GM12878 (cell line): ENCODE measurements around the gene SVOP. TPM values are rescaled to one million over a fixed set of nuclear protein-coding genes. Genes with fewer than 3 reads are reported as not detected.

Experiments used
- ATAC-seq: fragments of 200-7000 bp; cut with Tn5 transposase; 3 replicates; pipeline ENCODE4 v1.9.1; 2020; ENCODE audit warnings: mild to moderate bottlenecking, moderate library complexity
- BruUV-seq: library from RNA; stranded (reverse); fragments of 400-500 nt; replicated peaks from 2 replicates; lab custom pipeline; 2021; lab: Mats Ljungman, UMichigan
- CTCF ChIA-PET: fragments of 300-600 bp; sonication (Branson Sonifier 250); formaldehyde crosslinking; extraction: SDS; loops from one replicate; lab custom pipeline; 2021; ENCODE audit warnings: inconsistent platforms; lab: Yijun Ruan, JAX
- POLR2A ChIA-PET: fragments of 350-600 bp; formaldehyde crosslinking; extraction: SDS; loops from one replicate; lab custom pipeline; 2021; ENCODE audit warnings: inconsistent platforms; lab: Charles Lee
- RAD21 ChIA-PET: fragments of 300-600 bp; sonication (Branson Sonifier 250); formaldehyde crosslinking; loops from one replicate; lab custom pipeline; 2023; ENCODE audit warnings: antibody characterized with exemption; ENCODE audit not compliant: unreplicated experiment; lab: Charles Lee
- SMC1A ChIA-PET: fragments of 300-600 bp; sonication (Branson Sonifier 250); formaldehyde crosslinking; loops from one replicate; lab custom pipeline; 2023; ENCODE audit not compliant: unreplicated experiment, uncharacterized antibody; lab: Charles Lee
- DNase-seq: peaks from one replicate; pipeline ENCODE4 v3.0.0-alpha.2; 2011; ENCODE audit warnings: low read depth, low spot score
- FAIRE-seq: peaks from 3 replicates; lab custom pipeline; 2011; peaks lifted over from hg19 to GRCh38; lab: Jason Lieb, UNC
- H2AFZ ChIP-seq: 2 replicates; pipeline ENCODE4 v1.6.0; 2011; ENCODE audit warnings: low read depth, low read length, control low read depth; ENCODE audit not compliant: control insufficient read depth
- H3K27ac ChIP-seq: 2 replicates; pipeline ENCODE4 v1.5.1; 2011; ENCODE audit warnings: control low read depth; ENCODE audit not compliant: control insufficient read depth, insufficient read depth
- H3K27me3 ChIP-seq, 2 experiments: replicated peaks in 1 of 2; 2 replicates each; pipeline versions ENCODE4 v1.6.0 to v1.6.1; 2011; ENCODE audit warnings: low read length in 1 of 2; ENCODE audit not compliant: control insufficient read depth in 2 of 2, insufficient read depth in 2 of 2
- H3K36me3 ChIP-seq, 2 experiments: 2 replicates each; pipeline ENCODE4 v1.5.1; 2011; ENCODE audit warnings: low read length in 1 of 2; ENCODE audit not compliant: control insufficient read depth in 2 of 2, insufficient read depth in 2 of 2
- H3K4me1 ChIP-seq: 2 replicates; pipeline ENCODE4 v1.6.1; 2011; ENCODE audit warnings: mild to moderate bottlenecking, low read length, moderate library complexity, mixed read lengths; ENCODE audit not compliant: control insufficient read depth, insufficient read depth
- H3K4me2 ChIP-seq: 2 replicates; pipeline ENCODE4 v1.6.0; 2011; ENCODE audit warnings: control low read depth; ENCODE audit not compliant: control insufficient read depth, insufficient read depth
- H3K4me3 ChIP-seq: fragments of 200-600 bp; sonication (generic); 2 replicates; pipeline ENCODE4 v1.5.1; 2016
- H3K79me2 ChIP-seq: 2 replicates; pipeline ENCODE4 v1.6.0; 2011; ENCODE audit warnings: low read length; ENCODE audit not compliant: control insufficient read depth, insufficient read depth
- H3K9ac ChIP-seq: 2 replicates; pipeline ENCODE4 v1.8.0; 2011; ENCODE audit warnings: low read length, control low read depth, mixed read lengths; ENCODE audit not compliant: control insufficient read depth, insufficient read depth
- H3K9me3 ChIP-seq: replicated peaks from 3 replicates; pipeline ENCODE4 v1.5.1; 2011; ENCODE audit warnings: mild to moderate bottlenecking, low read length; ENCODE audit not compliant: control insufficient read depth, insufficient read depth
- H4K20me1 ChIP-seq: 2 replicates; pipeline ENCODE4 v1.6.0; 2011; ENCODE audit not compliant: control insufficient read depth, insufficient read depth
- CHD1 ChIP-seq: IDR thresholded peaks from 2 replicates; pipeline ENCODE4 v1.6.1; 2012; ENCODE audit warnings: low read depth, low read length, improper control_type of control experiment
- CREB1 ChIP-seq: IDR thresholded peaks from 2 replicates; pipeline ENCODE4 v1.6.1; 2012; ENCODE audit warnings: low read depth, mild to moderate bottlenecking, inconsistent platforms
- EED ChIP-seq: sonication (generic); IDR thresholded peaks from 2 replicates; pipeline ENCODE4 v1.6.1; 2016; ENCODE audit warnings: antibody characterized with exemption, low read depth
- EP300 ChIP-seq, 2 experiments: fragments of 150-350 bp in 1 of 2; IDR thresholded peaks; 2 replicates each; pipeline ENCODE4 v1.6.1; 2011 to 2012; ENCODE audit warnings: low read depth in 2 of 2, low read length in 2 of 2, borderline replicate concordance in 1 of 2, improper control_type of control experiment in 1 of 2, inconsistent platforms in 1 of 2; ENCODE audit not compliant: control insufficient read depth in 1 of 2
- ESRRA ChIP-seq: IDR thresholded peaks from 2 replicates; pipeline ENCODE4 v1.6.1; 2012; ENCODE audit warnings: mild to moderate bottlenecking, low read length, improper control_type of control experiment
- HCFC1 ChIP-seq: fragments of 150-350 bp; IDR thresholded peaks from 2 replicates; pipeline ENCODE4 v1.6.1; 2014; ENCODE audit warnings: low read length
- HDAC6 ChIP-seq: fragments of 200-600 bp; sonication (generic); IDR thresholded peaks from one replicate; pipeline ENCODE4 v1.8.0; 2017; ENCODE audit warnings: antibody characterized with exemption; ENCODE audit not compliant: unreplicated experiment
- MYC ChIP-seq: IDR thresholded peaks from 2 replicates; pipeline ENCODE4 v1.6.1; 2011; ENCODE audit warnings: mild to moderate bottlenecking, low read length, moderate library complexity, inconsistent platforms; ENCODE audit not compliant: insufficient read depth, insufficient replicate concordance, insufficient read length, severe bottlenecking
- NR2C2 ChIP-seq: IDR thresholded peaks from 2 replicates; pipeline ENCODE4 v1.6.1; 2011; ENCODE audit warnings: borderline replicate concordance, low read depth; ENCODE audit not compliant: control insufficient read depth, insufficient read length
- PAX8 ChIP-seq: fragments of 450-650 bp; IDR thresholded peaks from 2 replicates; pipeline ENCODE4 v1.6.1; 2017; ENCODE audit warnings: mild to moderate bottlenecking, moderate library complexity
- POLR2AphosphoS2 ChIP-seq: IDR thresholded peaks from 2 replicates; pipeline ENCODE4 v1.6.1; 2011; ENCODE audit warnings: low read depth, mild to moderate bottlenecking, low read length, improper control_type of control experiment, moderate library complexity
- RFX5 ChIP-seq: IDR thresholded peaks from 2 replicates; pipeline ENCODE4 v1.6.1; 2011; ENCODE audit warnings: low read depth, low read length, improper control_type of control experiment
- TARDBP ChIP-seq: IDR thresholded peaks from 2 replicates; pipeline ENCODE4 v1.6.1; 2016; ENCODE audit warnings: borderline replicate concordance
- YY1 ChIP-seq: IDR thresholded peaks from 2 replicates; pipeline ENCODE4 v1.6.1; 2011; ENCODE audit warnings: low read depth, mild to moderate bottlenecking, low read length
- WGBS: methylation state at CpG from one replicate; pipeline ENCODE4 v1.1.6; 2016; ENCODE audit warnings: low lambda C conversion rate; ENCODE audit not compliant: insufficient replicate concordance, insufficient coverage; ENCODE audit errors: missing lambda C conversion rate; 5-methylcytosine and 5-hydroxymethylcytosine counted together
- in situ Hi-C: fragments of 300-500 bp; cut with MboI; formaldehyde crosslinking; loops from 9 replicates; pipeline ENCODE4 v1.14.3; 2018; ENCODE audit warnings: mixed read lengths
- intact Hi-C: fragments of 100-400 bp; cut with micrococcal nuclease; formaldehyde crosslinking; loops from one replicate; pipeline ENCODE4 v1.14.2; 2022; ENCODE audit not compliant: unreplicated experiment
- polyA plus RNA-seq, 11 experiments: library from polyadenylated mRNA; depleted of rRNA in 4 of 11; unstranded in 6 of 11; stranded (reverse) in 5 of 11; fragments of >200 nt; fragmentation: Nextera tagmentation in 4 of 11; fragmentation: Illumina TruSeq in 1 of 11; extraction: Ambion mirVana in 4 of 11; extraction: Trizol in 1 of 11; gene quantifications; 1 replicate in 1 of 11; 2 replicates in 10 of 11; pipeline versions ENCODE4 v1.2.1 to v1.2.3, GENCODE V29; 2011 to 2016; ENCODE audit warnings: inconsistent platforms in 2 of 11, missing spikeins in 2 of 11, low read depth in 1 of 11
- total RNA-seq, 4 experiments: library from RNA; depleted of rRNA in 3 of 4; stranded (reverse); fragments of >200 nt in 3 of 4; fragmentation: Illumina TruSeq in 1 of 4; extraction: Trizol in 1 of 4; gene quantifications; 2 replicates each; pipeline versions ENCODE4 v1.2.1 to v1.2.3, GENCODE V29; 2013 to 2021
- TF ChIP-seq, protein P1 (sequence below): fragments of 450-650 bp; IDR thresholded peaks from 2 replicates; pipeline ENCODE4 v1.6.1; 2018; ENCODE audit warnings: mild to moderate bottlenecking, low read depth, moderate library complexity; ENCODE audit not compliant: partially characterized antibody

Gene SVOP
- total and polyA plus RNA-seq, 10 of the 15 experiments (the other 5 are each of a cell fraction or from before 2014, with no cell fraction given) = under 0.01 TPM; not detected in 9

- no peak overlapping the region for H3K27ac ChIP-seq
- intact Hi-C loops (no loop called here), in situ Hi-C loops (no loop called here)
- no TSS peak for BruUV-seq
- no peaks in the 10 kb centered on the region; a peak in 2 of 4 replicates for H3K27me3 ChIP-seq
- H3K9ac ChIP-seq = no peak overlapping the region
- ChIA-PET RAD21 (interaction anchor here (1.5 kb wide), 1 partner anchor 52 kb away, joined by 3 read pairs; no protein-coding TSS in a partner anchor), CTCF (no interaction called here), SMC1A (no interaction called here), POLR2A (no interaction called here)
- H3K9me3 ChIP-seq = no peaks in the 10 kb centered on the region
- TF ChIP-seq PAX8 = no peak
- no peak overlapping the region for H3K4me2 ChIP-seq
- H3K36me3 ChIP-seq = no peaks in the 10 kb centered on the region
- DNase-seq (no peak), FAIRE-seq (no peak), ATAC-seq (no peak)
- H3K4me1 ChIP-seq = no peaks in the 10 kb centered on the region
- H3K4me3 ChIP-seq = no peak overlapping the region
- 63% methylated on average over 5 of the region's 5 CpGs for whole genome bisulfite sequencing
- no peak overlapping the region for H2AFZ ChIP-seq
- no peaks in the 10 kb centered on the region for H3K79me2 ChIP-seq
- H4K20me1 ChIP-seq = no peaks in the 10 kb centered on the region
These were observed 121.7 kb downstream of the SVOP start for GRCh38 chr12:108899145-108899544.

GRCh38 chr12:108896817-108897216 lies 124.1 kb downstream of the SVOP start:
- POLR2A ChIA-PET = interaction anchor here (0.5 to 0.6 kb wide), 2 partner anchors 13 to 33 kb away, joined by 4 read pairs; no protein-coding TSS in a partner anchor
- no TSS peak for BruUV-seq
- TF ChIP-seq TARDBP (no peak), CREB1 (no peak), EP300 (IDR thresholded peaks at IDR 0.05; ENCODE audit: borderline replicate concordance in 1 of 2, control insufficient read depth in 1 of 2, low read depth in 2 of 2, low read length in 2 of 2) (no peak), ESRRA (no peak), EED (no peak), CHD1 (no peak), POLR2AphosphoS2 (no peak), NR2C2 (no peak), HCFC1 (no peak), MYC (no peak), RFX5 (no peak), HDAC6 (no peak), YY1 (no peak)
- TF ChIP-seq, protein P1, sequence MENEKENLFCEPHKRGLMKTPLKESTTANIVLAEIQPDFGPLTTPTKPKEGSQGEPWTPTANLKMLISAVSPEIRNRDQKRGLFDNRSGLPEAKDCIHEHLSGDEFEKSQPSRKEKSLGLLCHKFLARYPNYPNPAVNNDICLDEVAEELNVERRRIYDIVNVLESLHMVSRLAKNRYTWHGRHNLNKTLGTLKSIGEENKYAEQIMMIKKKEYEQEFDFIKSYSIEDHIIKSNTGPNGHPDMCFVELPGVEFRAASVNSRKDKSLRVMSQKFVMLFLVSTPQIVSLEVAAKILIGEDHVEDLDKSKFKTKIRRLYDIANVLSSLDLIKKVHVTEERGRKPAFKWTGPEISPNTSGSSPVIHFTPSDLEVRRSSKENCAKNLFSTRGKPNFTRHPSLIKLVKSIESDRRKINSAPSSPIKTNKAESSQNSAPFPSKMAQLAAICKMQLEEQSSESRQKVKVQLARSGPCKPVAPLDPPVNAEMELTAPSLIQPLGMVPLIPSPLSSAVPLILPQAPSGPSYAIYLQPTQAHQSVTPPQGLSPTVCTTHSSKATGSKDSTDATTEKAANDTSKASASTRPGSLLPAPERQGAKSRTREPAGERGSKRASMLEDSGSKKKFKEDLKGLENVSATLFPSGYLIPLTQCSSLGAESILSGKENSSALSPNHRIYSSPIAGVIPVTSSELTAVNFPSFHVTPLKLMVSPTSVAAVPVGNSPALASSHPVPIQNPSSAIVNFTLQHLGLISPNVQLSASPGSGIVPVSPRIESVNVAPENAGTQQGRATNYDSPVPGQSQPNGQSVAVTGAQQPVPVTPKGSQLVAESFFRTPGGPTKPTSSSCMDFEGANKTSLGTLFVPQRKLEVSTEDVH = no peak
- ATAC-seq (no peak), FAIRE-seq (no peak), DNase-seq (no peak)
- Histone ChIP-seq H3K79me2 (no peaks in the 10 kb centered on the region), H2AFZ (no peak overlapping the region), H3K36me3 (no peaks in the 10 kb centered on the region), H3K9ac (no peak overlapping the region), H3K4me3 (no peak overlapping the region), H3K27ac (no peak overlapping the region), H3K27me3 (no peaks in the 10 kb centered on the region; a peak in 3 of 4 replicates), H3K9me3 (no peaks in the 10 kb centered on the region), H3K4me2 (no peak overlapping the region), H4K20me1 (no peaks in the 10 kb centered on the region), H3K4me1 (no peaks in the 10 kb centered on the region)
- intact Hi-C loops (no loop called here), in situ Hi-C loops (no loop called here)
- RAD21 ChIA-PET = interaction anchor here (0.7 kb wide), 1 partner anchor 39 kb away, joined by 4 read pairs; no protein-coding TSS in a partner anchor
- CTCF ChIA-PET = no interaction called here
- SMC1A ChIA-PET = no interaction called here
- WGBS = 49% methylated on average over 4 of the region's 4 CpGs
